Measurements from ENCODE around the gene CADM3.

CADM3 gene

GRCh38 chr1:159173320-159173719 is 1.9 kb downstream of the CADM3 start:
- no peak for DNase-seq (ENCODE audit: low read depth)

DNA sequence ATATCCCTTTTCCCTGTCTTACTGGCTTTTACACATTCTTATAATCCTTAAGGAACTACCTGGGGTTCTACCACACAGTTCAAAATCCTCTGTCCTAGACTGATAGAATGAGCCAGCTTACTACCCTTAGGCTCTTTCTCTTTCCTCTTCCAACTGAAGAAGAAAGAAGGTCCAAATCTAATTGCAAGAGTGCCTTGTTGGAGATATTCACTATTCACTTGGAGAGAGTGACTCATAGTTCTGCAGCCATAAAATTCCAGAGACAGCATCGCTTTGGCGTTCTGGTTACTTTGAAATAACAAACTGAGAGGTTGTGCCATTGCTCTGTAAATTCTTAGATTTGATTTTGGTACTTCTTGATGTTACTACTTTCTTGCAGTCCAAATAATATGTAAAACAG is 4.2 kb downstream of the CADM3 start:
- DNase-seq (ENCODE audit: low read depth) = no peak

GRCh38 chr1:159177272-159177907 is 6.0 kb downstream of the CADM3 start:
- peak; percentile 20 for DNase-seq (ENCODE audit: low read depth)

DNA sequence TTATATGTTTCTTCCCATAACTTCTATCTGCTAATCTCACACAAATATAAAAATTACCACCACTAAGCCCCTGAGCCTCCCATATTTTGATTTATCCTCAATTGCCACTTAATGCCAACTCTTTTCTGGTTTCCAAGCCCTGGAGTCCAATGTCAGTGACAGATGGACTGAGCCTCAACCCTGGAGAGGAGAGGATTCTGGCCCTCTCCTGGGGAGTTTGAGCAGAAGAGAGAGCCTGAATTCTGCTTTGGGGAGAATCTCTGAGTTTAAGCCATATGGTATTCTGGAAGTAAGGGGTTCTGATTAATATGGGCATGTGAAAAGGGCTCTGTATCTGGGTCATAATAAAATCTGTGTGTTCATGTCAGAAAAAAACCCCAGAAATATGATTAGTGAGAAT is 8.5 kb downstream of the CADM3 start:
- no peak for DNase-seq (ENCODE audit: low read depth)

DNA sequence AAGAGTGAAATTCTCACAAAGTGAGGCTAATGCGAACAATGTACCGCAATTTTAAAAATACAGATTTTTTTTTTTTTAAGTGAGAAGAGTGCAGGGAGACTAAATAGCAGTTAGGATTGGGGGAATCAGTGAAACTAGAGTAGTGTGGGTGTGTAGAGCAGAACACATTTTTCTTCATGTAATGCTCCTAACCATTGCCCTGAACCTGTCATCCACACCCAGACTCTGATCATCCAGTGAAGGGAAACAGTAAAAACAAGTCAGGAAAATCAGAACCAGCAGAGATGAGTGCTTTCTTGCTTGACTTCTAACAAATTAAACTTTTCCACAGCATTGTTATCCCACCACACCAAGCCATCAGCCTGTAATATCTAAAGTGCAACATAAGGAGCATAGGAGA is 9.1 kb downstream of the CADM3 start:
- DNase-seq (ENCODE audit: low read depth) = no peak

GRCh38 chr1:159181328-159182024 is 10.1 kb downstream of the CADM3 start:
- no peak for DNase-seq (ENCODE audit: low read depth)

GRCh38 chr1:159184201-159184600 is 12.8 kb downstream of the CADM3 start:
- DNase-seq (ENCODE audit: low read depth) = no peak

- no peak for DNase-seq (ENCODE audit: low read depth)
These were observed 13.7 kb downstream of the CADM3 start for GRCh38 chr1:159185121-159185520.

DNA sequence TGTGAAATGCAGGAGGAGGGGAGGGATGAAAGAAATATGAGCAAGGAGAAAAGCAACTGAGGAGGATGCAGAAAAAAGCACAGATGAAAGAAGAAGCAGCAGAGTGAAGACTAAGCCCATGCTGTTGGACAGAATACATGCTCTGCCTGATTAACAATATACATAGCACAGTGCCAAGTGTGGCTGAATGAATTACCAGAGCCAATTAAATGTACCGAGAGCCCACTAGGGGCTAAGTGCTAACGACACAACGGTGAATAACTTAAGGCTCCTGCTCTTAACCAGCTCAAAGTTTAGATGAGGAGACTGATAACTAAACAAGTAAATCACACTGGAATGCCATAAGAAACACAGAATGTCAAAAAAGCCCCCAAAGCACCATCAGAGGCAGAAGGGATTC is 15.6 kb downstream of the CADM3 start:
- DNase-seq (ENCODE audit: low read depth) = no peak

- DNase-seq (ENCODE audit: low read depth) = no peak
These were observed 16.4 kb downstream of the CADM3 start for GRCh38 chr1:159187647-159188374.

- no peak for DNase-seq (ENCODE audit: low read depth)
These were observed 17.0 kb downstream of the CADM3 start for GRCh38 chr1:159188375-159188788.

- DNase-seq (ENCODE audit: low read depth) = no peak
These were observed 19.0 kb downstream of the CADM3 start for GRCh38 chr1:159190441-159190840.

DNA sequence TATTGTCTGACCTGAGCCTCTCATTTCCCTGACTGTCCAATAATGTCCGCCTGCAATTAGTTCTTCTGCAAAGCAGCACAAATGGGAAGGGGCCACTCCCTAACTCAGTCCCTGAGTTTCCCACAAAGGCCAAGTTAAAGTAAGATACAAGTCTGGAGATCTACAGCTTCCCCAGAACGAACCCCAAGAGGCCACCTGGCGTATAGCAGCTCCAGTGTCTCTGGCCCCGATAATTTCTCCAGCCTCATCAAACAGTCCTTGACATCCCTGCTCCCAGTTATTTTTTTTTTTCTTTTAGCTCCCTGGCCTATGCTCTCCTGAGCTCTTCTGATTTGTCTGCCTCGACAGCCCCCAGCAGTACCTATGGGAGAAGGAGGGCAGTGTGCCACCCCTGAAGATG is 25.1 kb downstream of the CADM3 start:
- no peak for DNase-seq (ENCODE audit: low read depth)

DNA sequence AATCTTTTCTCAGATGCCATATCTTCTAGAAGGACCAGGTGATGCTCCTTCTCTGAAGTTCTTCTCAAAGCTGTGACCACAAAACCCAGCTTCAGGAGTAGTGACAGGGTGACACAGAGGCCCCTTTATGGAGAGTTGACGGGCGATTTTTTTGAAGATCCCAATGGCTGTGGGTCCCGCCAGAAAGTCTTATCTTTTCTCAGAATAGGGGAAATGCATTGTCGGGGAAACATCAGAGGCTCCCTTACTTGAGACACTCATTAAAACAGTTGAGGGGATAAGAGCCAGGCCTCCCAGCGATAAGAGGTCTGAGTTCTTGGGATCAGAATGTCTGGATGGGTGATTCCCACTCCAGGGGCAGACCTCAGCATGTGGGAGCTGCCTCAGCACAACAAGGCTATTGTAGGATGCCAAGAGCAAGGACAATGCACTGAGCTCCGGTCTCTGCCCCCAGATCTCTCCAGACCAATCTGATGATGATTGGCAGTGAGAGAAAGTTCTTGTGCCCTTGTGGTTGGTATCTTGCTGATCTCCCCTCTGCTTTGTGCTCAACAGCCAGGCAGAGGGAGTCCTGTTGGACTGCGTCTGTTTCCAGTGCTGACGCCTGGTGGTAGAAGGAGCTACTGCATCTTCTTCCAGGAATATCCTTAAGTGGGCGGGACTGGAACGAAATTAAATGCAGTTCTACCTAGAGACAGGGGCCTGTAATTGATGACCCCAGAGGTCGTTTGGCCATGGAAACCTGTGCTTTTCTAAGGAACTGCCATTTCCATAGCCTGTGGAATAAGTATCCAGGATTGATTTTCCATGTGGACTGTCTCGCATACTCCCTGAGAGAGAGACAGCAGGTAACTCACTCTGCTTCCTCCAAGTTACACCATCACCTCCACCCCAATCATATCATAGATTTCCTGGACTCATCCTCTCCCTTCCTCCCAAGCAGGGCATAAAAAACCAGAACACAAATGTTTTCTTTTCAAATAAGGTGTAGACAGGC is 26.4 kb downstream of the CADM3 start:
- DNase-seq (ENCODE audit: low read depth) = peak; percentile 23

DNA sequence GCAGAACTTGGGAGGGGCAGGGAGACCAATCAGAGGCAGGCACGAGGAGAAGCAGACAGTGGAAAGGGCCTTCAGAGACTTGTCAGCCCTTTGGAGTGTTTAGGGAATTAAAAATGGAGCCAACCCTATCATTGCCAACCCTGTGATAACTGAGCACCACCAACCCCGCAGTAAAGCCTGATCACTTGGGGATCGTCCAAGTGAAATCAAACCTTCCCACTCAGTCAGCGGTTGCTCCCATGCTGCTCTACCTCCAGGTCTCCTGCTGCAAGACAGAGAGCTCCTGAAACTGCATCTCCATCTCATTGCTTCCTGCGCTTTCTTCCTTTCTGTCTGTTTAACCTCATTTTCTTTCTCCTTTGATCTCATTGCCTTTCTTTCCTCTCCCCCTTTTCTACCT is 28.5 kb downstream of the CADM3 start:
- no peak for DNase-seq (ENCODE audit: low read depth)

- no peak for DNase-seq (ENCODE audit: low read depth)
These were observed 29.4 kb downstream of the CADM3 start for GRCh38 chr1:159200769-159201168.

- DNase-seq (ENCODE audit: low read depth) = no peak
These were observed 30.2 kb downstream of the CADM3 start for GRCh38 chr1:159201642-159202041.

DNA sequence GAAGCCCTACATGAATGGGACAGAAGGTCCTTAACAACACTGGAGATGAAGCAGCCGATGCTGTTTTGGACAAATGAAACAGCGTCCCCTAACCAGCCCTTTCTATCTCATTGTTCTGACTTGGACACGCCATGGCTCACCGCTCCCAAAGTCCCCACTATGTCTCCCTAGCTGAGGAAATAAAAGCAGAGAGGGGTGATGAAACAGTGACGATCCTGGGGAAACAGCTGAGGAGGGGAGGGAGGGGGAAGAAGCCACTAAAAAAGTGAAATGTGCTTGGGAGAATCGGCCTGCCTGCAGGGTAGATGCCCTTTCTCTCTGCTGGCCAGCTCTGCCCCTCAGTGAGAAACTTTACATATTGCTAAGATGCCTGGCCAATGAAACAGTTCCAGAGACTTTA is 32.2 kb downstream of the CADM3 start:
- no peak for DNase-seq (ENCODE audit: low read depth)

GRCh38 chr1:159204161-159205141 is 33.0 kb downstream of the CADM3 start, which contains the start of gene ACKR1:
TSS of gene ACKR1 (plus strand) at chr1:159204875. CDS start at chr1:159204960, 85 bp downstream.
- DNase-seq (ENCODE audit: low read depth) = no peak

DNA sequence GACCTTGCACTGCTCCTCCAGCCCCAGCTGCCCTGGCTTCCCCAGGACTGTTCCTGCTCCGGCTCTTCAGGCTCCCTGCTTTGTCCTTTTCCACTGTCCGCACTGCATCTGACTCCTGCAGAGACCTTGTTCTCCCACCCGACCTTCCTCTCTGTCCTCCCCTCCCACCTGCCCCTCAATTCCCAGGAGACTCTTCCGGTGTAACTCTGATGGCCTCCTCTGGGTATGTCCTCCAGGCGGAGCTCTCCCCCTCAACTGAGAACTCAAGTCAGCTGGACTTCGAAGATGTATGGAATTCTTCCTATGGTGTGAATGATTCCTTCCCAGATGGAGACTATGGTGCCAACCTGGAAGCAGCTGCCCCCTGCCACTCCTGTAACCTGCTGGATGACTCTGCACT is 33.8 kb downstream of the CADM3 start:
- DNase-seq (ENCODE audit: low read depth) = no peak

GRCh38 chr1:159206110-159206509 is 34.7 kb downstream of the CADM3 start:
- DNase-seq (ENCODE audit: low read depth) = no peak

Data from HS-5 (cell line).